DOHH2 (cell line): Measurements from ENCODE around the gene AJAP1.

ENCODE experiments used
- H3F3A ChIP-seq: fragments of 200-600 bp; sonication (generic), shearing (Covaris generic); 2 replicates; pipeline ENCODE4 v1.6.0; 2016; ENCODE audit warnings: antibody characterized with exemption, mild to moderate bottlenecking; ENCODE audit not compliant: control insufficient read depth, insufficient read depth
- H3K27ac ChIP-seq: fragments of 200-600 bp; sonication (generic); 2 replicates; pipeline ENCODE4 v1.5.1; 2014; ENCODE audit warnings: low read depth, mild to moderate bottlenecking, low read length, moderate library complexity
- H3K27me3 ChIP-seq: fragments of 200-600 bp; sonication (generic); 2 replicates; pipeline ENCODE4 v1.6.1; 2014; ENCODE audit warnings: mild to moderate bottlenecking, low read length, mixed read lengths; ENCODE audit not compliant: control insufficient read depth
- H3K36me3 ChIP-seq: fragments of 200-600 bp; sonication (generic); 2 replicates; pipeline ENCODE4 v1.6.1; 2014; ENCODE audit warnings: mild to moderate bottlenecking, low read length, moderate library complexity, mixed read lengths; ENCODE audit not compliant: control insufficient read depth
- H3K4me1 ChIP-seq: fragments of 200-600 bp; sonication (generic); 2 replicates; pipeline ENCODE4 v1.6.1; 2014; ENCODE audit warnings: mild to moderate bottlenecking, low read length, mixed read lengths; ENCODE audit not compliant: control insufficient read depth
- H3K4me2 ChIP-seq: fragments of 200-600 bp; sonication (generic); 2 replicates; pipeline ENCODE4 v1.6.0; 2014; ENCODE audit warnings: mild to moderate bottlenecking, low read length, moderate library complexity
- H3K4me3 ChIP-seq: fragments of 200-600 bp; sonication (generic); 2 replicates; pipeline ENCODE4 v1.5.1; 2014; ENCODE audit warnings: mild to moderate bottlenecking, low read length, mixed read lengths
- H3K79me2 ChIP-seq: fragments of 200-600 bp; sonication (generic); 2 replicates; pipeline ENCODE4 v1.6.1; 2014; ENCODE audit warnings: mild to moderate bottlenecking, low read length, mixed read lengths; ENCODE audit not compliant: control insufficient read depth
- H3K9me2 ChIP-seq: fragments of 200-600 bp; sonication (generic); replicated peaks from 2 replicates; pipeline ENCODE4 v1.6.1; 2014; ENCODE audit warnings: mild to moderate bottlenecking, low read length, mixed read lengths; ENCODE audit not compliant: control insufficient read depth
- H3K9me3 ChIP-seq: fragments of 200-600 bp; sonication (generic); 2 replicates; pipeline ENCODE4 v1.6.1; 2014; ENCODE audit warnings: antibody characterized with exemption, low read length, mixed read lengths; ENCODE audit not compliant: control insufficient read depth, insufficient read depth
- H4K20me1 ChIP-seq: fragments of 200-600 bp; sonication (generic); 2 replicates; pipeline ENCODE4 v1.6.0; 2014; ENCODE audit warnings: low read depth, mild to moderate bottlenecking, antibody characterized with exemption, low read length, moderate library complexity; ENCODE audit not compliant: control insufficient read depth, insufficient read depth
- EZH2phosphoT487 ChIP-seq: fragments of 200-600 bp; sonication (generic); IDR thresholded peaks from 2 replicates; pipeline ENCODE4 v1.6.1; 2017; ENCODE audit warnings: borderline replicate concordance, mild to moderate bottlenecking, antibody characterized with exemption, low read length, moderate library complexity, mixed read lengths
- TF ChIP-seq, protein P1 (sequence below): fragments of 200-600 bp; sonication (generic); IDR thresholded peaks from one replicate; pipeline ENCODE4 v1.5.1; 2014; ENCODE audit warnings: antibody characterized with exemption, mild to moderate bottlenecking, low read depth, low read length; ENCODE audit not compliant: poor library complexity, severe bottlenecking

Gene AJAP1

DNA sequence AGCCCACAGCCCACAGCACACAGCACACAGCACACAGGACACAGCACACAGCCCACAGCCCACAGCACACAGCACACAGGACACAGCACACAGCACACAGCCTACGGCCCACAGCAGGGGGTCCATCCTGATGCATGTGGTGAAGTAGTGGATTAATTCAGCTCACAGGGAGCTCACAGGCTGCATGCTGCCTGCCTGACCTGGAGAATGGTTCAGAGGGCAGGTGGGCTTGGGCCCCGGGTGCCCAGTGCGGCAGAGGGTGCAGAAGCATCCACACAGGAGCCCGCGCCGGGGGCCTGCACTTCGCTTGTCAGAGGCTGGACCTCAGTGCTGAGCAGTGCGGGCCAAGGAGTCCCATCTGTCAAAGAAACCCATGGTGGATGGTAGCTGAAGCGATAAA lies 21.1 kb upstream of the AJAP1 start:
- Histone ChIP-seq H3K27ac (no peak overlapping the region), H3K27me3 (no peaks in the 10 kb centered on the region), H3K9me3 (no peaks in the 10 kb centered on the region), H3K79me2 (no peaks in the 10 kb centered on the region), H3F3A (no peaks in the 10 kb centered on the region), H3K4me2 (no peak overlapping the region), H3K36me3 (no peaks in the 10 kb centered on the region), H3K4me3 (no peak overlapping the region), H4K20me1 (no peaks in the 10 kb centered on the region), H3K4me1 (peaks cover 30% of the 10 kb centered on the region), H3K9me2 (no peaks in the 10 kb centered on the region)
- TF ChIP-seq, protein P1, sequence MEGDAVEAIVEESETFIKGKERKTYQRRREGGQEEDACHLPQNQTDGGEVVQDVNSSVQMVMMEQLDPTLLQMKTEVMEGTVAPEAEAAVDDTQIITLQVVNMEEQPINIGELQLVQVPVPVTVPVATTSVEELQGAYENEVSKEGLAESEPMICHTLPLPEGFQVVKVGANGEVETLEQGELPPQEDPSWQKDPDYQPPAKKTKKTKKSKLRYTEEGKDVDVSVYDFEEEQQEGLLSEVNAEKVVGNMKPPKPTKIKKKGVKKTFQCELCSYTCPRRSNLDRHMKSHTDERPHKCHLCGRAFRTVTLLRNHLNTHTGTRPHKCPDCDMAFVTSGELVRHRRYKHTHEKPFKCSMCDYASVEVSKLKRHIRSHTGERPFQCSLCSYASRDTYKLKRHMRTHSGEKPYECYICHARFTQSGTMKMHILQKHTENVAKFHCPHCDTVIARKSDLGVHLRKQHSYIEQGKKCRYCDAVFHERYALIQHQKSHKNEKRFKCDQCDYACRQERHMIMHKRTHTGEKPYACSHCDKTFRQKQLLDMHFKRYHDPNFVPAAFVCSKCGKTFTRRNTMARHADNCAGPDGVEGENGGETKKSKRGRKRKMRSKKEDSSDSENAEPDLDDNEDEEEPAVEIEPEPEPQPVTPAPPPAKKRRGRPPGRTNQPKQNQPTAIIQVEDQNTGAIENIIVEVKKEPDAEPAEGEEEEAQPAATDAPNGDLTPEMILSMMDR, result no peak
- no peak for TF ChIP-seq EZH2phosphoT487

DNA sequence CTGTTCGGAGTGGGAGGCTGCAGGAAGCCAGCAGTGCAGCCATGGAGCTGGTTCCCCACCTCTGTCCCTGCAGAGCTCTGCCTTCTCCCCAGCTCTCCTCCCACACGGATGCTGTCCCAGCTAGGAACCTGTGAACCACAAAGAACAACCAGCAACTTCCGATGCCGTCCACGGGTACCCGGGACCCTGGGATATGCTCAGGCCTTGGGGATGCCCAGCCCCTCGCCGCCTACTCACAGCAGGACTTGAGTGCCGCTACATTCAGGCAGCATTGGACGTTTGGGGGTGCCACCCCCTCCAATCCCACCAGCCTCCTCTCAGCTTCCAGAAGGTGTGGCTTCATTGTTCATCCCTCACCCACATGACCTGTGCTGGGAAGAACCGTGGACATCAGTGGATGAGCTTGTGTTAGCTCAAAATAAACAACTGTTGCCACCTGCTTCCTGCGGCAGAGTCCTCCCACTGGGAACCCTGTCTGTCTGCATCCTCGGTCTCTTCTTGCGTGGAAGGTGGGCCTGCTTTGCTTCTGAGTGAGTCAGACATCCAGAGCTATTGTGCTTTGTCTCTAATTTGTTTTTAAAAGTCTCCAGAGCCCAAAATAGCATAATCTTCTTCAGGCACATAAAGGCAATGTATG lies 20.1 kb upstream of the AJAP1 start:
- H3K9me2 ChIP-seq, result no peaks in the 10 kb centered on the region
- no peaks in the 10 kb centered on the region for H3K79me2 ChIP-seq
- no peaks in the 10 kb centered on the region for H3K27me3 ChIP-seq
- peaks cover 34% of the 10 kb centered on the region for H3K4me1 ChIP-seq
- no peaks in the 10 kb centered on the region for H3K36me3 ChIP-seq
- no peak for TF ChIP-seq EZH2phosphoT487
- TF ChIP-seq, protein P1, result no peak
- H3K27ac ChIP-seq, result no peak overlapping the region
- no peak overlapping the region for H3K4me2 ChIP-seq
- no peaks in the 10 kb centered on the region for H3K9me3 ChIP-seq
- H3F3A ChIP-seq, result no peaks in the 10 kb centered on the region
- no peak overlapping the region for H3K4me3 ChIP-seq
- no peaks in the 10 kb centered on the region for H4K20me1 ChIP-seq

DNA sequence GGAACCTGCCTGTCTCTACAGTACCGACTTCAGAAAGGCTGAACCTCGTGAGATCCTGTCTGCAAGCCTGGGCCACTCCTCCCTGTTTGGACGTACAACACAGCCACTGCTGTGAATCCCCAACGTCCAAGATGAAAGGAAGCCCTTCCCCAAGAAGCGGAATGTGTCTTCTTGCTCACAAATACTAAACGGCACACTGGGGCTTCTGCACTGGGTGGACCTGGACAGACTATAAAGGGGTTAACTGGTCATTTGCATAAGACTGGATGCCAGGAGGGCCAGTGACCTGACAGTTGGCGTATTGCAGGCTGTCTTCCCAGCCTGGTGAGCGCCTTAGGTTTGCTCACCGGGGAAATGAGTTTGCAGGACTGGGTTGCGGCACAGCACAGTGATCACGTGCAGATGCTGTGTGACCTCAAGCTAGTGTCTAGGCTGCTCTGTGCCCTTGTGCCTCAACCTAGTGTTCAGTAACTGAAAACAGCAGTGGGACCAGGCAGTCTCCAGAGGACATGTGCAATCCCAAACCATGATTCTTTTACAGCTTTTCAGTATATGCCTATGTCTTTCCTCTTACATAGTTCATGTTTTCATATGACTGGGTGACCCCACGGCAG lies 19.5 kb upstream of the AJAP1 start:
- no peak overlapping the region for H3K4me3 ChIP-seq
- no peaks in the 10 kb centered on the region for H3K9me3 ChIP-seq
- H3K27ac ChIP-seq, result no peak overlapping the region
- H3K4me2 ChIP-seq, result no peak overlapping the region
- H4K20me1 ChIP-seq, result no peaks in the 10 kb centered on the region
- no peaks in the 10 kb centered on the region for H3F3A ChIP-seq
- H3K4me1 ChIP-seq, result peaks cover 28% of the 10 kb centered on the region
- no peaks in the 10 kb centered on the region for H3K36me3 ChIP-seq
- no peaks in the 10 kb centered on the region for H3K79me2 ChIP-seq
- TF ChIP-seq EZH2phosphoT487, result no peak
- TF ChIP-seq, protein P1, result no peak
- H3K27me3 ChIP-seq, result no peaks in the 10 kb centered on the region
- H3K9me2 ChIP-seq, result no peaks in the 10 kb centered on the region
